ENCODE data around the gene HPCA.

Gene HPCA

GRCh38 chr1:32939655-32940371, 53.5 kb downstream of the HPCA start:
- DNase-seq, result peak; percentile 69

- no peak for DNase-seq
These were observed 57.9 kb downstream of the HPCA start for GRCh38 chr1:32944180-32944579.

Measured in fibroblast of skin of right biceps (primary cell).